BE2C (cell line): ENCODE measurements around the gene CLEC16A.

ENCODE experiments used
- DNase-seq: peaks from one replicate; pipeline ENCODE4 v3.0.0-alpha.2; 2020
- H3K27me3 ChIP-seq: fragments of 250-450 bp; sonication (Bioruptor Pico); 2 replicates; pipeline ENCODE4 v1.5.1; 2020; ENCODE audit warnings: mild to moderate bottlenecking
- H3K36me3 ChIP-seq: fragments of 250-450 bp; sonication (Bioruptor Pico); 2 replicates; pipeline ENCODE4 v1.5.1; 2020; ENCODE audit warnings: mild to moderate bottlenecking
- H3K4me1 ChIP-seq: fragments of 250-450 bp; sonication (Bioruptor Pico); 2 replicates; pipeline ENCODE4 v1.5.1; 2020
- H3K4me3 ChIP-seq: 2 replicates; pipeline ENCODE4 v1.5.1; 2011; ENCODE audit warnings: low read depth, low read length
- H3K9me3 ChIP-seq: fragments of 250-450 bp; sonication (Bioruptor Pico); 2 replicates; pipeline ENCODE4 v1.5.1; 2020
- TF ChIP-seq, protein P1 (sequence below): IDR thresholded peaks from 2 replicates; pipeline ENCODE4 v1.5.1; 2012; ENCODE audit warnings: mild to moderate bottlenecking, low read depth, low read length

The CLEC16A gene

DNA sequence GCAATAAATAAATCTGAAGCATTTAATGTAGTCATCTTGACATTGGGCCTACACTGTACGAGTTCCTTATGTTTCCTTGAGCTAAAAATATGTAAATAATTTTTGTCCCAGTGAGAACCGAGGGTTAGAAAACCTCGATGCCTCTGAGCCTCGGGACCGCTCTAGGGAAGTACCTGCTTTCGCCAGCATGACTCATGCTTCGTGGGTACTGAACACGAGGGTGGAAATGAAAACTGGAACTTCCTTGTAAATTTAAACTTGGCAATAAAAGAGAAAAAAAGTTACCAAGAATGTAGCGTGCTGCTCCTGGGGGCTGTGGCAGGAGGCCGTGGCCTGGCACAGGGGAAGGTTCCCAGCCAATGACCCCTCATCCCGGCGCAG is 237.5 kb downstream of the CLEC16A start:
- TF ChIP-seq, protein P1, sequence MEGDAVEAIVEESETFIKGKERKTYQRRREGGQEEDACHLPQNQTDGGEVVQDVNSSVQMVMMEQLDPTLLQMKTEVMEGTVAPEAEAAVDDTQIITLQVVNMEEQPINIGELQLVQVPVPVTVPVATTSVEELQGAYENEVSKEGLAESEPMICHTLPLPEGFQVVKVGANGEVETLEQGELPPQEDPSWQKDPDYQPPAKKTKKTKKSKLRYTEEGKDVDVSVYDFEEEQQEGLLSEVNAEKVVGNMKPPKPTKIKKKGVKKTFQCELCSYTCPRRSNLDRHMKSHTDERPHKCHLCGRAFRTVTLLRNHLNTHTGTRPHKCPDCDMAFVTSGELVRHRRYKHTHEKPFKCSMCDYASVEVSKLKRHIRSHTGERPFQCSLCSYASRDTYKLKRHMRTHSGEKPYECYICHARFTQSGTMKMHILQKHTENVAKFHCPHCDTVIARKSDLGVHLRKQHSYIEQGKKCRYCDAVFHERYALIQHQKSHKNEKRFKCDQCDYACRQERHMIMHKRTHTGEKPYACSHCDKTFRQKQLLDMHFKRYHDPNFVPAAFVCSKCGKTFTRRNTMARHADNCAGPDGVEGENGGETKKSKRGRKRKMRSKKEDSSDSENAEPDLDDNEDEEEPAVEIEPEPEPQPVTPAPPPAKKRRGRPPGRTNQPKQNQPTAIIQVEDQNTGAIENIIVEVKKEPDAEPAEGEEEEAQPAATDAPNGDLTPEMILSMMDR, result no peak
- no peak for DNase-seq
- no peak overlapping the region for H3K4me3 ChIP-seq
- no peaks in the 10 kb centered on the region for H3K27me3 ChIP-seq
- H3K36me3 ChIP-seq, result no peaks in the 10 kb centered on the region
- H3K4me1 ChIP-seq, result no peaks in the 10 kb centered on the region
- no peaks in the 10 kb centered on the region for H3K9me3 ChIP-seq

DNA sequence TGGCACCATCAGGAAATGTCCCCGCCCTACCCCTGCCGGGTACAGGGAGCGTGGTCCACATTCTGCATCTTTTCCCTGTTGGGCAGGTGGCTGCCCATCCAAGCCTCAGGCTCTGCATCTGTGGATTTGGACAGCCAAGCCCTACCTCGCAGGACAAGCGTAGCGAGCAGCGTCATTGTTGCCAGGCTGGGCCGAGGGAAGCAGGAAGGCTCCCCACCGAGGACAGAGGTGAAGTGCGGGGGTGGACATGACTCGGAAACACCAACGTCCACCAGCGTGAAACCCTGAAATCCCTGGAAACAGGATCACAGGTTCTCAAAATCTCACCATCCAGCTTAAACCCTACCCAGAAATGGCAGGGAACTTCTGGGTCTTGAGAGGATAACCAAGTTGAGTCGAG is 238.0 kb downstream of the CLEC16A start:
- Histone ChIP-seq H3K36me3 (no peaks in the 10 kb centered on the region), H3K4me1 (no peaks in the 10 kb centered on the region), H3K4me3 (no peak overlapping the region), H3K9me3 (no peaks in the 10 kb centered on the region), H3K27me3 (no peaks in the 10 kb centered on the region)
- TF ChIP-seq, protein P1, result no peak
- no peak for DNase-seq

DNA sequence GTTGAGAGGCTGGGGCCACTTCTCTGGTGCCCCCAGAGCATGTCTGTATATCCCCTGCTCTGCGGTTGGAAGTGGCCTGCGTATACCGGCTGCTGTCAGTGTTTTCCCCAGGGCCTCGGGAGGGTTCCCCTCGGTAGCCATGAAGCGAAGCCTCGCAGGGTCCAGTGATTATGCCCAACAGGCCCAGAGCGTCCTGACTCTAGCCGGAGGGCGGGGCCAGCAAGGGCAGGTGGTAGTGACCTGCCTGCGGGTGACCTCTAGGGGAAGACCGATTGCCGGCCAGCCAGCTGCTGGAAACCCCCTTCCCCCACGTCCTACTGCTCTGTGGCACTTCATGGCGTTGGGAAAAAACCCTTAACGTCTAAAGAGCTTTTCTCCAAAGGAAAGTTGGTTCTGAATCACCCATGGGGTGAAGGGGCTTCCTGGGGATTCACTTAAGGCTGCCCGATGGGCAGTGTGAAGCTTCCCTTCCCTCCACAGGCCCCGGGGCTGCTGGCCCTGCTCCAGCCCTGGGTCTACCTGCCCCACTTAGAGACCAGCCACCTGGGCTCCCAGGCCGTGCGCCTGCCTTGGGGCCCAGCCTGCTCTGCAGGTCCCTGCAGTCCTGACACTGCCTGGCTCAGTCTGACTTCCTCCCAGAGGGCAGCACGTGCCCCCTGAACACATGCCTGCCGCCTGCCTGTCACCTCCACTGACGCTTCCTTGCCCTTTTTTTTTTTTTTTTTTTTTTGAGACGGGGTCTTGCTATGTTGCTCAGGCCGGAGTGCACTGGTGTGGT is 238.9 kb downstream of the CLEC16A start:
- Histone ChIP-seq H3K36me3 (no peaks in the 10 kb centered on the region), H3K4me1 (no peaks in the 10 kb centered on the region), H3K9me3 (no peaks in the 10 kb centered on the region), H3K27me3 (no peaks in the 10 kb centered on the region), H3K4me3 (no peak overlapping the region)
- DNase-seq, result no peak
- TF ChIP-seq, protein P1, result no peak

DNA sequence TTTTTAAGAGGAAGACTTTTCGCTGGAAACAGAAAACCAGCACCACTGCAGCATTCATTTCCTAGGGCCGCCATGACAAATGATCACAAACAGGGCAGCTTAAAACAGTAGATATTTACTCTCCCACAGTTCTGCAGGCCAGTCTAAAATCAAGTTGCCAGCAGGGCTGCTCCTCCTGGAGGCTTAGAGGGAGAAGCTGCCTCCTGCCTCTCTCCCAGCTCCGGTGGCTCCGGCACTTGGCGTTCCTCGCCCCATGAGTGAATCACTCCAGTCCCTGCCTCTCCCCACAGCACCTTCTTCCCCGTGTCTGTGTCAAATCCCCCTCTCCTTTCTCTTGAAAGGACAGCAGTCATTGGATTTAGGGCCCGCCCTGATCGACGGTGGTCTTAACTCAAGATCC is 239.6 kb downstream of the CLEC16A start:
- Histone ChIP-seq H3K27me3 (no peaks in the 10 kb centered on the region), H3K4me3 (no peak overlapping the region), H3K36me3 (no peaks in the 10 kb centered on the region), H3K4me1 (no peaks in the 10 kb centered on the region), H3K9me3 (no peaks in the 10 kb centered on the region)
- no peak for DNase-seq
- TF ChIP-seq, protein P1, result no peak

DNA sequence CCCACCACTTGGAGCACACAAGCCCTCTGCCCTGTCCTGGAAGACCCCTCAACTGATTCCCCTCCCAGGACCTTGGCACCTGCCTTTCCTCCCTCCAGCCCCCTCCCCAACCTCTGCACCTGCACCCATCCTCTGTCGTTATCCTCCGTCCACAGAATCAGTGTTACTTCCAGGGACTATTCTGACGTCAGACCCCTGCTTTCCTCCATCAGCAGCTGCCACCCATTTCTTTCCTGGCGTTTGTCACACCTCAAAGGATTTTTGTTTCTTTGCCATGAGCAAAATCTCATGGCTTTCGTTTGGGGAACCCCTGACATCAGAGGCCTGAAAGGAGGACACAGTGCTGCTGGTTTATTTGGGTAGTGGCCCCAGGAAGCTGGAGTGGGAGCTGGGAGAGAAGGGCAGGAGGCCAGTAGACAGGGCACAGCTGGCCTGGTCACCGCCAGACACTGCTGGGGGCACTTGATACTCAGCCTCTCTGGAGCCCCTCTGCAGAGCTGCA is 243.2 kb downstream of the CLEC16A start:
- no peak overlapping the region for H3K4me3 ChIP-seq
- DNase-seq, result no peak
- H3K4me1 ChIP-seq, result no peaks in the 10 kb centered on the region
- H3K27me3 ChIP-seq, result no peaks in the 10 kb centered on the region
- TF ChIP-seq, protein P1, result no peak
- no peaks in the 10 kb centered on the region for H3K9me3 ChIP-seq
- H3K36me3 ChIP-seq, result no peaks in the 10 kb centered on the region
